GM19372 (cell line): ENCODE results near the gene AIFM1.

Experiments
- ATAC-seq: cut with Tn5 transposase; IDR thresholded peaks from one replicate; pipeline ENCODE4 v1.9.1; 2021; ENCODE audit warnings: mild to moderate bottlenecking, low read depth, moderate library complexity; ENCODE audit not compliant: unreplicated experiment

Gene AIFM1

DNA sequence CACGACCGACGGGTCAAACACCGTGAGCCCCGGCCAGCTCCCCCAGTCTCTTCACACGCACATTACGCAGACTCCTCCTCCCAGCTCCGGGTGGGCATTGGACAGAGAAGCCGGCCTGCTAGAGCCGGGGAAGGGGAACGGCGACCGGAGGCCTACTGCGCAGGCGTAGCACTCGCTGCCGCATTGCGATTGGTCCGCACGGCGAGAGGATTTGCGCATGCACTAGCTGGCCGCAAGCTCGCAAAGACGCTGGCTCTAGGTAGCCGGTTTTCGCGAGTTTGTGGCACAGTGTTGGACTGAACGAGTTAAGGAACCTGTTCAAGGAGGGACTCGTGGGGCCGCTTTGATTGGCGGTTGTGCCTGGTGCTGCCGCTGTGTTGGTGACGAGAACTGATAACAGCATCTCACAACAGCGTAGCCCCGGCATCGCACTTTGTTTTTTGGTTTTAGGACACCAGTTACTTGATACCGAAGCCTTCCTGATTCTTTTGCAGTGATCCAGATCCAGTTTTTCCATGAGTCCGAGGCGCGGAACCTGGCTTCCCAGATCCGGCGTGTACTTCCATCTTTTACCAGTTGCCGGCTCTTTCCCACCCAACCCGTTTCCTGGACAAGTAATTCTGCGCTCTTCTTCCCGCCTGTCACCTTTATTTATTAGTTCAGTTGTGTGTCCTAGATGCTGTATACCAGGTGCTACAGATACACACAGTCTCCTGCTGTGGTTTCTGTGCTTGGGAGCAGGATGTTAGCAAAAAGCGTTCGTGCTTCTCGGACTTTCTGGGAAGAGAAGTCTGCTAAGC is at the start of gene AIFM1:
TSS of gene AIFM1 (minus strand) at position 139 of the 800 bp plus-strand sequence. CDS start 185 bp downstream, outside the sequence.
- ATAC-seq: peak; percentile 88

DNA sequence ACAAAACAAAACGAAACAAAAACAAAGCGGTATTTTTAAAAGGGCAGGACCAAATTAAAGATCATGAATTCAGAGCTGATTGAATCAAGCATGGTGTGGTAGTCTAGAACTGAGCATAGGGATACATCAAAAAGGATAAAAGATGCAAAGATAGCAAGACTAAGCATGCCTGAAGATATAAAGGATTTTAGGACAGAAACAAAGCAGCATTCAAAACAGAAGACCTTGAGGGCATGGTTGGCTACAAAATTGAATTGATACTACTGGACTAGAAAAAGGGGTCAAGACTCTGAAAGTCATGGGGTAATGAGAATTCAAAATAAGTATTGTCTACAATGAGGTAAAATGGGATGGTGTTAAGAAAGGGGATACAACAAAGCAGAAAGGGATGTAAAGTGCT is 47.7 kb upstream of the AIFM1 start:
- ATAC-seq: no peak

DNA sequence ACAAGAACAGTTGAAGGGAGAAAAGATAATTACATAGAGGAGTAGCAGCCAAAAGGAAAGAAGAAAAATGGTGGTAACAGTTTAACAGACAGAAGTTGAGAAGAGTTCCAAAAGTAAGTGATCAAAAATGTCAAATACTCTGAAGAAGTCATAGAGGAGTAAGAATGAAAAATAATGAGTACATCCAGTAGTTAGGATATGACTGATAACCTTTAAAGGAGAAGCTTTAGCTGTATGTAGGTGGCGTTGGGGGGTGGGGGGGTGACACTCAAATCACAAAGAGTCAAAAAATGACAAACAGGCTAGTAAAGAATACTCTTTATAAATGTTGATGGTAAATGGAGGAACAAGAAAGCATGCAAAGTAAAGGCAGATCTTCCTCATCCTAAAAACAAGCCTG is 46.7 kb upstream of the AIFM1 start:
- ATAC-seq: no peak

DNA sequence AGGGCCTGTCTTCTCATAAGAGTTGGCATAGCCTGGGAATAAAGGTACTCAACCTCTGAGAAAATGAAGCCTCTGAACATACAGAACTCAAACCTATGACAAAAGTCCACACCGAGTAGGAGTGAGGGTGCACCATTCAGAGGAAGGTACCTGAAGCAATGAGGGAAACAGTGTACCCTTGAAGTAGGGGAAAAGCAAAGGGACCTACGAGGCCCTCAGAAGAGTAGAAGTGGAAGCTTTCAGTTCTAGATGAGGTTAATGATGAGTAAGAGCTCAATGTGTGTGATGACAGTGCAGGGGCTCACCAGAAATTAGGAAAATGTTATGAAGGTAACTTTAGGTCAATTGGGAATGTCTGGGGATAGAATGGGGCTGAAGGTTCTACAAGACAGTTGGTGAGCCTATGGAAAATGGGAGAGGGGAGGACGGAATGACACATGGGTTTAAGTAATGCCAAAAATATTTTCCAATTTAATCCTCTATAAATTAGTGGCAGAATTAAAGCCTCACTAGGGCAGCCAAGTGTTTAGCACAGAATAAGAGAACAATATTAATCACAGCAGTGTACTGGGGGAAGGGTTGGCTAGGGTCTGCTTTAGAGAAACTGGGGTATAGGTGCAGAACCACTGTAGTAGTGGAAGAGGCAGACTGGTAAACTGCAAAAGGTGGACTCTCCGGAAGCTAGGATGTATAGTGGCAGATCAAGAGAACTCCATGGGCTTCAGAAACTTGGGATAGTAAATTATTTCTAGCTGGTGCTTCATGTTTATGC is 46.0 kb upstream of the AIFM1 start:
- no peak for ATAC-seq

DNA sequence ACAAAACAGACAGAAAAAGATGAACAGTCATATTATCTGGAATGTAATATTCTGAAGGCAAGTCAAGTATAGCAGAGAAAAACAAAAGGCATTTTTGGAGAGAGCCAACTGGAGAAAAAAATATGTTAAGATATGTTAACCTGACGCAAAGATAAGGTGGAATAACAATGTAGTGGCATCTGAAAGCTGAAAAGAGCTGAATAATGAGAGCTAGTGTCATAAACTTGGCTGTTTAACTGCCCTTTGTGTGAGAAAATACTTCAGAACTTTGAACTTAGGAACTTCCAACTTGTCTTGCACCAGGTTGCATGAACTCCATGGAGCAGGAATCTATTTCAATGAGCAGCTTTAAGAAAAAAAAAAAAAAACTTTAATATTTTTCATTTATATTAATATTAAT is 39.0 kb upstream of the AIFM1 start:
- no peak for ATAC-seq

DNA sequence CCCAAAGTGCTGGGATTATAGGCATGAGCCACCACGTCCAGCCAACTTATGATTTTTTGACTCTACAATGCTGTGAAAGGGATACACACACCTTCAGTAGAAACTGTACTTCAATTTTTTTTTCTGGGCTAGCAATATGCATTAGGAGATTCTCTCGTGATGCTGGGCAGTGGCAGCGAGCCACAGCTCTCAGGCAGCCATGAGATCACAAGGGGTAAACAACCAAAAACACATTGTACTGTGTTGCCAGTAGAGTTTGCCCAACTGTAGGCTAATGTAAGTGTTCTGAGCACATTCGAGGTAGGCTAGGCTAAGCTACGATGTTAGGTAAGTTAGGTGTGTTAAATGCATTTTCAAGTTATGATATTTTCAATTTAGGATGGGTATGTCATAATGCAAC is 31.8 kb upstream of the AIFM1 start:
- ATAC-seq: no peak

DNA sequence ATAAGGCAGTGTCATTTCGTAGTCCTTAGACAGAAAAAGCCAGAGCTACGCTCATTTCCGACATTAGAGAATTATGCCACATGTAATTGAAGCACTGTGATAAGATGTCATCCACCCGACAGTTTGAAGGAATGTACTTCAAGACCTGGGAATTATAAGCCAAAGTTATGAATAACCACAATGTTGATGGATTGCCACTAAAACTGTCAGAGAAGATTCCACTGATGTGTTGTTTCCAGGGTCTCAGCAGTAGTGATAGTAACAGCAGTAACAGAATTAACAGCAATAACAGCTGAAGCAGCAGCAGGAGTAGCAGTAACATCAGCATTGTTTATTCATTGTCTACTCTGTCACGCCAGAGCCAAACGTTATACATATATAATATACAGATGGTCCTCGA is 30.8 kb upstream of the AIFM1 start:
- no peak for ATAC-seq

DNA sequence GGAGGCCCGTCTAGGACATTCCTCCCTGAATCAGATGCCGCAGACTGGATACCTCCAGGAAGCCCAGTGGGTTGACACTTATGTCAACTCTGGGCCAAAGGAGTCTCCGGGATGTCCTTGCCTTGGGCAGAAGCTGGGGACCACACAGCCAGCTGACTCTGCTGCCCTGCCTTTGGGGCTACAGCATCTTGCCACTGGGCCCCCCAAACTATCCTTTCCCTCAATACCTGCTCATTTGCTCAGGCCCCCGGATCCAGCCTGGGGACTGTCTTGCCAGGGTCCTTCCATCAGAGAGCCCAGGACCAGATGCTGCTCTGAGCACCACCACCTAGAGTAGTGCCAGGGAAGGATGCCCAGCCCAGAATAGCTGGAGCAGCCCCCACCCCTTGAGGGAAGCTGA is 25.2 kb upstream of the AIFM1 start:
- ATAC-seq: no peak

DNA sequence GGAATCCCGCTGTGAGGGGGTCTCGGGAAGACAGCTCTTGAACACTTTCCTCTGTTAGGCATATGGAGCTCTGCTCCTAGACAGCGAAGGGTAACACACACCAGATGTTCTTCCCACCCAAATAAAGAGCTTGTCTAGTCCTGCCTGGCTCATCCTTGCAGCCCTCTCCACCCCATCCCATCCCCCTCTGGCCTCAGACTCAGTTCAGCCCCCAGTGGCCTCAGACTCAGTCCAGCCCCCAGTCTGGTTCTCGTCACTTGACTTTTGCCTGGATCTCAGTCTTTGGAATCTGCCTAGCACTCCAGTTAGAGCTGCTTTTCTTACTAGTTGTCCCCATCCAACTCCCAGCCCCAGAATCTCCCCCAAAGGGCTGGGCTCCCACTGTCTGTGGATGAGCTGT is 21.0 kb upstream of the AIFM1 start:
- no peak for ATAC-seq

DNA sequence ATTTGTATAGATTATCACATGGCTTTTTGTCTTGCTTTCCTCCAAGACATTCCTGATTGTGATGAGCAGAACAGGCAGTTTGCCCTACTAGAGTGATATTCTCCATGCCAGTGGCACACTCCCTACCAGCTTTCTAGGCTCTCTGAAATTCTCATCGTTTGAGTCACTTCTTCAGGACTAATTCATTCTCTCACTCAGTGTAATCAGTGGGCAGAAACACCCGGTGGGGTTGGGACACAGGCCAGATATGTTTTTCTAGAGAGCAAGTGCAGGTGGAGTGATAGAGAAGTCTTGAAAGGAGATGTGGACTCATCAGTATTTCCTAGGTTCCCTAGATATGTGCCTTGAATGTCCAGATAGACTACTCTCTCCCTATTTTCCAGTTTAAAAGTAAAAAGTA is 19.2 kb upstream of the AIFM1 start:
- ATAC-seq: no peak

DNA sequence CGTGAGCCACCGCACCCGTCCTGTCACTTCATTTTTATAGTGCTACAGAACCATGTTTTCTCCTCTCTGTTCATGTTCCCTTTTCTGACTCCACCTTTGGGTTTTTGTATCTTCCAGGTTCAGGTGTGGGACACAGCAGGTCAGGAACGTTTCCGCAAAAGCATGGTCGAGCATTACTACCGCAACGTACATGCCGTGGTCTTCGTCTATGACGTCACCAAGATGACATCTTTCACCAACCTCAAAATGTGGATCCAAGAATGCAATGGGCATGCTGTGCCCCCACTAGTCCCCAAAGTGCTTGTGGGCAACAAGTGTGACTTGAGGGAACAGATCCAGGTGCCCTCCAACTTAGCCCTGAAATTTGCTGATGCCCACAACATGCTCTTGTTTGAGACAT is 18.5 kb upstream of the AIFM1 start:
- ATAC-seq: no peak

DNA sequence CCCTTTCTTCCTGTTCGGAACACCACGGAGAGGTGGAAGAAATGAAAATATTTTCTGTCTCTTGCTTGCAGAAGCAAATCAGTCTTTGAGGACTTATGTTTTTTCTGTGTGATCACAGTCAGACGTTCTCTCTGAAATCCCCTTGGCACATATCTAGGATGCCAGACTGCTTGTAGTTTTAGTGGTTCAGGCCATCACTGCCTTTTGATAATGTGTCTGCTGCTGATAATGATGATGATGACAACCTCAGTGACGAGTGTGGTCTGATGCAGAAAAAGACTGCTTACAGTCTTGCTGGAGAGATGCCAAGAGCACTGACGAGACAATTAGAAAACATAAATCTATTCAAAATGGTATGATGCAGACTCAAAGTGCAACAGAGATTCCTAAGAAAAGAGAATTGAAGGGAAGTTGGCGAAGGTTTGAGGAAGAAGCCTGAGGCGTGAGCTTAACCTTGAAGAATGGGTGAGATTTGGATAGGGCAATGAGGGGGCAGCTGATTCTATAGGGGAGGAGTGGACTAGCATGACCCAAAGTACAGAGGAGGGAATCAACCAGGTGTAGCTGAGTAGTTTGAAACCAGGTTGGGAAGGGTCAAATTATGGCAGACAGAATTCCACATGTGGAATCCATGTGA is 14.1 kb upstream of the AIFM1 start:
- ATAC-seq: no peak

DNA sequence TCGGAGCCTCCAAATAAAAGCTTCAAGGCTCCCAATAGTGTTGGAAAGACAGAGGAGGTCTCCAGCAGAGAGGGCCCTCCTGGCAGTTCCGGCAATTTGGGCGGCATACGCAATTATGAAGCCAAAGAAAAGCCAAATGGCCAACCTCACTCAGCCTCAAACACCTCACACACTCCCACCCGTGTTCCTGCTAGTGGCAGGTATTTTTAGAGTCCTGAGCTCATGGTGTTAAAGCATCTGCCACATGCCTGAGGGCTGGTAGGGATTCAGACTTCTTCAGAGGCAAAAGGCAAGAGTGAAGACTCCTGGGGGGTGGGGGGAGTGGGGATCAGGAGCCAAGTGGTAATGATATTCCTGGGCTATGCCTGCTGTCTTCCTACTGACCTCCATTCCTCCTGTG is 13.5 kb upstream of the AIFM1 start:
- no peak for ATAC-seq

DNA sequence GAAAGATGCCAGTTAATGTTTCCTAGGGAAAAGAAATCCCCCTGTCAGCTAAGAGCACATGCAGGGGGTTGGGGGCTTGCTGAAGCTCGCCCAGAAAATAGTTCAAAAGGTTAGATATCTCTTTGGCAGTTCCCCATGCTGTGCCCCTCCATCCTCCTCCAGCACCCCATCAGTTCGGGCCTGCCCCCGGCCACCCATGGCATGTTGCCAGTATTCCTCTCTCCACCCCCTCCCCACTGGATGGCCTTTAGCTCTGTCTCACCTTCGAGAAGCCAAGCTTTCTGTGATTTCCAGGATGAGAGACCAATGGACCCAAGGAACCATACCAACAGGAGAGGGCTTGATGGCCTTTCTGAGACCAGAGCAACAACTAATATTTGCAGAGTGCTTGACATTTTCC is 11.3 kb upstream of the AIFM1 start:
- no peak for ATAC-seq

DNA sequence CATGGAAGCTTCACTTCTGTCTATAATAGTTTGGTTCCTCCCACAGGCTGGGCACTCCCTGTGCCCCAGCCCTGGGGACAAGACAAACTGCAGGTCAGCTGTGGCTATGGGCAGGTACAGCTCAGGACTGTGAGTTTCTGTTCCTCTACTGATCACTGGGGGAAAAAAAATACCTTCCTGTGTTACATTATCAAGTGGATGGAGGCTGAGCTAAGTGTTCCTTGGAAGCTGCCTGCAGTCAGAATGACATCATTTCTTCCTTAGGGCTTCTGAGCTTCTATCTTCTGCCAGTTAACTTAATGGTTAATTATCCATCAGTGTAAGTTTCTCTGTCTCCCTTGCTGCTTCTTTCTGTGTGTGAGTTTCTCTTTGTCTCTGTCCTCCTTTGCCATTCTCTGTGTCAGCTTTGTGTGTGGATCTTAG is 10.7 kb upstream of the AIFM1 start:
- ATAC-seq: peak; percentile 76

DNA sequence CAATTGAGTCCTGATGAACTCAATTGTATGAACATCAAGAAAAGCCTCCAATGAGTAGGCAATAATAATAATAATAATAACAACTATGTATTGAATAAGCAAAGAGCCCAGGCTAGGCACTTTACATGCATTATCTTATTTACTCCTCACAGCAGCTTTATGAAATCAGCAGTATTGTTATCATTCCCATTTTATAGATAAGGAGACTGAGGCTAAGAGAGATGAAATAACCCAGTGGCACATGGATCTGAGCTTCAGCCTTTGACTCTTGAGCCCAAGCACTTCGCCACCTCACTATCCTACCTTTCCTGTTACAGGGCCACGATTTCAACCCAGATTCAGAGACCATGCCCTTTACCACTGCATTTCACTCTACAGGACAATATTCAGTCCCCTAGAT is 9.3 kb upstream of the AIFM1 start:
- no peak for ATAC-seq

DNA sequence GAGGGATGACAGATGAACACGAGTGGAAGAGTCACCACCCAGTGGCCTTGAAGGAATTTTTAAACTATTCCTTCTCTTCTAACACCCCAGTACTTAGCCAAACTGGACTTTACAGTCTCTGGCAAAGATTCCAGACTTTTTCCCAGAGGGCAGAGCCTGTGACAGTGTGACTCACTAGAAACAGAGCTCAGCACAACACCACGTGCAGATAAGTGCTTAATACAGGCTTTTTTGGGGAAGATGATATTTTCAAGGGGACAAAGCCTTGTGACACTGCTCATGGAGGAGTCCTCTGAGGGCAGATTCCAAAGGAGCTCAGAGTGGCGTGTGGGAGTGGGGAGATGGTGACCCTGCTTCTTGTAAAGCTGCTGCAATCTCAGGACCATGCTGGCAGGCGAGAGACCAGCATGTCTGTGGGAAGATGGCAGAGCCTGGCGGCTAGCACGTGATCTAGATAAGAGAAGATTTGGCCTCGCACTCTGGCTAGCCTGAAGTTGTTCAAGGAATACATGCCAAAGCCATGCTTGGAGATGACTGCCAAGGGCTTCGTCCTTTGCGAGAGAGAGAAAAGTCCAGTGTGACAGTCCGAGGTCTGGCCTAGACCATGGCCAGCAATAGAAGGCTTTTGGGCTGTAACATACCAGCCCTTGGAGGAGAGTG is 8.5 kb upstream of the AIFM1 start:
- ATAC-seq: no peak

DNA sequence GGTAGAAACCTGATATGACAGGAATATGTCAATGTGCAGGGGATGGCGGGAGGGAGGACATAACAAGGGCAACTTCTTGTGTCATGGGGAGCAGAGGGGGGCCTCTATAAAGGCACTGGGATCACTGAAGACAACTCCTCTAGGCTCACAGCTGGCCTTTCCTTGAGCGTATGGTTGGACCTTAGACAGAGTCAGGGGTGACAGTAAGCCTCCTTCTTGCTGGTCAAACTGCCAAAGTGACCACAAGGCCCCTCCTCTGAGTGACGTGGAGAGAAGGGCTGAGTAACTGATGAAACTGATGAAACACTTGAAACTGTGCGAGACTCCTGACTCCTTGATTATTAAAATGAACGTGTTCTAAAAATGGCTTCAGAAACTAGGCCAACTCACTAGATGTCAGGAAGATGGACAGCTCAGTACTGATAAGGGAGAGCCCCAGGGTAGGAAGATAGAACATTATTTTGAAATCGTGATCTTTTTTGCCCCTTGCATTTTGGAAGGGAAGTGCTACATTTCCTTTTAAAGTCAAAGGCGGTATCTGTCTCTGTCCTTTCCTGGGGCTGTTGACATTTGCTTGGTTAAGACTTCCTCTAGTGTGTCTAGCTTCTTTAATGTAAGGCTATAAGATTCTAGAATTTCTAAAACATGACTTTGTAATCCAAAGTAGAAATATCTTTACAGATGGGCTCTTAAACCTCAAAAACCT is 7.7 kb upstream of the AIFM1 start:
- peak; percentile 35 for ATAC-seq

DNA sequence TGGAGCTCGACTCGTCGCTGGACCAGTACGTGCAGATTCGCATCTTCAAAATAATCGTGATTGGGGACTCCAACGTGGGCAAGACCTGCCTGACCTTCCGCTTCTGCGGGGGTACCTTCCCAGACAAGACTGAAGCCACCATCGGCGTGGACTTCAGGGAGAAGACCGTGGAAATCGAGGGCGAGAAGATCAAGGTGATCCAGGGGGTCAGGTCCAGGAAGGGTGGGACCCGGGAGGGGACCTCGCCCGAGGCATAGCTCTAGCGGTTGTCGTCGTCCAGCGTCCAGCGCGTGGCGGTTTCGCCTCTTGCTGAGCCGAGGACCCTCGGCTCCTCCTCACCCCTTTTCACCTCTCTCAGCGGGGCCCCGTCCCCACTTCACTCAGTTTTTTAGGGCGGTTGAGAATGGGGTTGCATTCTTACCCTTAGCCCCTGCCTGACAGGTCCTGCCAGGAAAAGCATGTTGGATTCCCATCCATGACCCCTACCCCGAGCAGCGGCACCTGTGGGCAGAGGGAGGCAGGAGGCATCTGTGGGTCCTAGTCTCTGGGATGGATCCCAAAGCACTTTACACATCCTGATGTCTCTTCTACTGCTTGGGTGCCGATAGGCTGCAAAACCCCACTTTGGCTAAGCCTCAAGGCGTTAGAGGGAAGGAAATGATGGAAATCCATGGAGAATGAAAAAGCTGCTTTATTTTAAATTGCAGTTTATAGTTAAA is 6.6 kb upstream of the AIFM1 start:
- no peak for ATAC-seq
